ENCODE data around the gene HNRNPK.

DNA sequence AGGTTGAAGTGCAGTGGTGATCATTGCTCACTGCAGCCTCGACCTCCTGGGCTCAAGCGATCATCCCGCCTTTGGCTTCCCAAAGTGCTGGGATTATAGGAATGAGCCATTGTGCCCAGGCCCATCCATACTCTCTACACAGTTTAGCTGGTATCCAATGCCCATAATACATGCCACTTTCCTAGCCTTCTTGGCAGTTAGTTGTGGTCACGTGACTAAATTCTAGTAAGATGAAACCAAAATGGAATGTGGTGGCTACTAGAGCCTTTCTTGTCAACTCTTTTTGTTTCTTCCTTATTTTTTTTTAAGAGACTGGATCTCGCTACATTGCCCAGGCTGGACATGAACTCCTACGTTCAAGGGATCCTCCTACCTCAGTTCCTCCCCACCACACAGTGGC lies 43.5 kb downstream of the HNRNPK start:
- TF ChIP-seq PPARA (CRISPR knock-in tag; IDR thresholded peaks at IDR 0.05; ENCODE audit: borderline replicate concordance) = no peak
- TF ChIP-seq RARB (CRISPR knock-in tag; IDR thresholded peaks at IDR 0.05) = no peak
- no peak for TF ChIP-seq SNAI2 (CRISPR knock-in tag; IDR thresholded peaks at IDR 0.05)
- no peak for TF ChIP-seq ZFP3 (CRISPR knock-in tag; IDR thresholded peaks at IDR 0.05)
- TF ChIP-seq, protein P1, sequence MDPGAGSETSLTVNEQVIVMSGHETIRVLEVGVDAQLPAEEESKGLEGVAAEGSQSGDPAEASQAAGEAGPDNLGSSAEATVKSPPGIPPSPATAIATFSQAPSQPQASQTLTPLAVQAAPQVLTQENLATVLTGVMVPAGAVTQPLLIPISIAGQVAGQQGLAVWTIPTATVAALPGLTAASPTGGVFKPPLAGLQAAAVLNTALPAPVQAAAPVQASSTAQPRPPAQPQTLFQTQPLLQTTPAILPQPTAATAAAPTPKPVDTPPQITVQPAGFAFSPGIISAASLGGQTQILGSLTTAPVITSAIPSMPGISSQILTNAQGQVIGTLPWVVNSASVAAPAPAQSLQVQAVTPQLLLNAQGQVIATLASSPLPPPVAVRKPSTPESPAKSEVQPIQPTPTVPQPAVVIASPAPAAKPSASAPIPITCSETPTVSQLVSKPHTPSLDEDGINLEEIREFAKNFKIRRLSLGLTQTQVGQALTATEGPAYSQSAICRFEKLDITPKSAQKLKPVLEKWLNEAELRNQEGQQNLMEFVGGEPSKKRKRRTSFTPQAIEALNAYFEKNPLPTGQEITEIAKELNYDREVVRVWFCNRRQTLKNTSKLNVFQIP (CRISPR knock-in tag; IDR thresholded peaks at IDR 0.05; ENCODE audit: borderline replicate concordance, low read depth) = no peak
- TF ChIP-seq, protein P2, sequence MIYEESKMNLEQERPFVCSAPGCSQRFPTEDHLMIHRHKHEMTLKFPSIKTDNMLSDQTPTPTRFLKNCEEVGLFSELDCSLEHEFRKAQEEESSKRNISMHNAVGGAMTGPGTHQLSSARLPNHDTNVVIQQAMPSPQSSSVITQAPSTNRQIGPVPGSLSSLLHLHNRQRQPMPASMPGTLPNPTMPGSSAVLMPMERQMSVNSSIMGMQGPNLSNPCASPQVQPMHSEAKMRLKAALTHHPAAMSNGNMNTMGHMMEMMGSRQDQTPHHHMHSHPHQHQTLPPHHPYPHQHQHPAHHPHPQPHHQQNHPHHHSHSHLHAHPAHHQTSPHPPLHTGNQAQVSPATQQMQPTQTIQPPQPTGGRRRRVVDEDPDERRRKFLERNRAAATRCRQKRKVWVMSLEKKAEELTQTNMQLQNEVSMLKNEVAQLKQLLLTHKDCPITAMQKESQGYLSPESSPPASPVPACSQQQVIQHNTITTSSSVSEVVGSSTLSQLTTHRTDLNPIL (CRISPR knock-in tag; IDR thresholded peaks at IDR 0.05; ENCODE audit: low read depth) = no peak
- TF ChIP-seq GLIS3 (CRISPR knock-in tag; IDR thresholded peaks at IDR 0.05) = no peak

Measured in SK-N-SH treated with all-trans-retinoic acid at 6 μM for 48 hours (cell line).